HG03064 (cell line): ENCODE measurements around the gene ZNF783.
"Not testable (repeated sequence)": the region's sequence is repeated elsewhere in the genome, so short reads cannot be mapped to it uniquely, and the experiment has no call there.

ENCODE experiments used
- ATAC-seq: cut with Tn5 transposase; IDR thresholded peaks from one replicate; pipeline ENCODE4 v1.9.1; 2021; ENCODE audit warnings: low read depth; ENCODE audit not compliant: unreplicated experiment

The ZNF783 gene

GRCh38 chr7:149322737-149323136 is 60.7 kb downstream of the ZNF783 start:
- ATAC-seq = no peak

GRCh38 chr7:149325248-149325647 is 63.3 kb downstream of the ZNF783 start:
- ATAC-seq = no peak

- ATAC-seq = no peak
These were observed 67.3 kb downstream of the ZNF783 start for GRCh38 chr7:149329265-149329664.

GRCh38 chr7:149329766-149330334 is 67.9 kb downstream of the ZNF783 start:
- no peak for ATAC-seq

DNA sequence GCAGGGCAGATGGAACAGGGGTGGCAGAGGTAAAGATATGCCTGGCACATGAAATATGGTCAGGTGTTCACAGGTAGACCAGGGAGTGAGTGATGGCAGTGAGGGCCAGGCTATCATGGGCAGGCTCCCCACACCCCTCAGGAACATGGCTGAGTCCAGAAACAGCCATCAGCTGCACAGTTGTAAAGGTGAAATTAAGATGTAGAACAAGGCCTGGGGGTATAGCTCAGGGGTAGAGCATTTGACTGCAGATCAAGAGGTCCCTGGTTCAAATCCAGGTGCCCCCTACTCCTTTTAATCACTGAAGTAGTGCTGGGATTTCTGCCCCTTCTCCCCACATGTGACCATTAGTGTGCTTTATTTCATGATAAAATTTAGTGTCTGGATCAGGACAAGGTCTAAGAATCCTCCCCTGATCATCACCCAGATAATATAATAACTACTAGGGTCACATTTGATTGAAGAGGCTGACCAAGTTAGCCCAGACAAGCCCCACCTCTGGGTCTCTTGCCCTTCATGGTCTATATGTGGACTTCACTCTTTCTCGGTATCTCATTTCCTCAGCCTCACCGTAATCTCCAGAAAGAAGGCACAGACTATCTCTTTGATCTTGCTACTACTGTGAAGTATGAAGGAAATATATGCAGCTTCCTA is 69.0 kb downstream of the ZNF783 start:
- no peak for ATAC-seq

GRCh38 chr7:149332602-149333320 is 70.8 kb downstream of the ZNF783 start:
- ATAC-seq = not testable (repeated sequence)

GRCh38 chr7:149333321-149333717 is 71.3 kb downstream of the ZNF783 start:
- no peak for ATAC-seq

- ATAC-seq = no peak
These were observed 72.2 kb downstream of the ZNF783 start for GRCh38 chr7:149334219-149334618.
